ENCODE results near the gene RHCG. TPM values are rescaled to one million over a fixed set of nuclear protein-coding genes. Genes with fewer than 3 reads are reported as not detected.

RHCG gene
- total and polyA plus RNA-seq, 2 of the 4 experiments (the other 2 are of a cell fraction): not detected

DNA sequence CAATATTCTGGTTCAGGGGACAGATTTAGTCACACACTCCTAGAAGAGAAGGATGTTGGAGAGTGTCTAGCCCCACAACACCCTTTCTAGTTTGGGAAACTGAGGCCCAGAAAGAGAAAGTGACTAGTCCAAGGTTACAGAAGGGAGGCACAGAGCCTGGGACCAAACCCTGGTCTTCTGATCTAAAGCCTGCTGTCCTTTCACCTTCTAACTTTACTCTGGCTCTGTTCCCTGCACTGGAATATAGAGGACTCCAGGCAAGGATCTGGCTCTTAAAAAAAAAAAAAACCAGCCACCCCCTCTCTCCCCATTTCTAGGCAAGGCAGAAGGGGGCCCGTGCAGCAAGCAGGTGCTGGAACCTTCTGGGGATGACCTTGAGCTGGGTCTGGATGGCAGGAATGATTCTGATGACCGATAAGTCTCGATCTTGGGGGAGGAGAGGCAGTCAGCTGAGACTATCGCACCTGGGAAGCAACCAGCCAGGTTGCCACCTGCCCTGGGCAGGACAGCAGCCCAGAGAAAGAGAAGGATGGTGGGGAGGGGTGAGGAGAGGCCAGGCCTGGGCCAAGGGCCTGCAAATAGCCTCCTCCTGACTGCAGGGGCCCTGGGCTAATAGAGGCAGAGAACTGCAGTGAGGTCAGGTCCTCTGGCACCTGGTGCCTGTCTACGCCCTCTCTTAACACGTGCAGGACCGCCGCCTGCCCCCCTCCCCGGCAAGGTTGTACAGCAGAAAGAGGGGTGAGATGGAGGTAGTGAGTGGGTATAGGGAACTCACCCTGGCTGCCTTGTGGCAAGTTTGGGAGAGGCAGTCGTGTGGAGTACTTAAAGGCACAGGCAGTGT is 30.4 kb upstream of the RHCG start:
- H2AK5ac ChIP-seq (ENCODE audit: low read depth, low read length): no peak overlapping the region
- no peak overlapping the region for H3K56ac ChIP-seq (ENCODE audit: extremely low read depth, insufficient read depth, low read length)
- H4K20me1 ChIP-seq (ENCODE audit: insufficient read depth, low read length): no peaks in the 10 kb centered on the region
- H3K4ac ChIP-seq (ENCODE audit: low read depth, low read length): no peak overlapping the region
- no peak overlapping the region for H4K8ac ChIP-seq (ENCODE audit: low read depth in 2 of 2, low read length in 2 of 2)
- H3K4me2 ChIP-seq (ENCODE audit: low read depth, low read length): no peak overlapping the region
- H3K9me1 ChIP-seq (ENCODE audit: insufficient read depth, low read length): no peaks in the 10 kb centered on the region
- H2BK120ac ChIP-seq (ENCODE audit: low read depth, low read length): no peak overlapping the region
- in situ Hi-C loops (cut with MboI; ENCODE audit: low sequenced_read_pairs): no loop called here
- no peak overlapping the region for H2AFZ ChIP-seq (replicated peaks; ENCODE audit: low read length, poor library complexity)
- no peak overlapping the region for H2BK20ac ChIP-seq (ENCODE audit: low read depth, low read length)
- no peak overlapping the region for H3K18ac ChIP-seq (ENCODE audit: low read depth, low read length)
- dilution Hi-C loops (cut with HindIII; ENCODE audit: low sequenced_read_pairs, unreplicated experiment): no loop called here
- ChIA-PET POLR2A (ENCODE audit: unreplicated experiment) (no interaction called here), CTCF (no interaction called here)
- H2BK15ac ChIP-seq (ENCODE audit: low read depth, low read length): no peak overlapping the region
- ATAC-seq (ENCODE audit: low read depth): no peak
- peaks cover 25% of the 10 kb centered on the region for H3K27me3 ChIP-seq (ENCODE audit: control insufficient read depth, insufficient read depth, low read length)
- H3K79me1 ChIP-seq (ENCODE audit: low read depth in 1 of 2, low read length in 2 of 2): no peaks in the 10 kb centered on the region
- H3K36me3 ChIP-seq (ENCODE audit: control insufficient read depth, insufficient read depth, low read length): no peaks in the 10 kb centered on the region
- no peak overlapping the region for H3K9ac ChIP-seq (ENCODE audit: low read depth, low read length)
- no peak for TF ChIP-seq POLR2A (IDR thresholded peaks at IDR 0.05; ENCODE audit: low read depth, low read length)
- no peak for TF ChIP-seq CHD1 (IDR thresholded peaks at IDR 0.05; ENCODE audit: low read depth, low read length)
- TF ChIP-seq MAZ (IDR thresholded peaks at IDR 0.05; ENCODE audit: borderline replicate concordance, low read depth, low read length): no peak
- no peak for TF ChIP-seq ELK1 (IDR thresholded peaks at IDR 0.05; ENCODE audit: borderline replicate concordance, low read depth, low read length)
- no peak overlapping the region for H2AK9ac ChIP-seq (replicated peaks; ENCODE audit: low read depth, low read length, poor library complexity)
- no peak overlapping the region for H3K4me3 ChIP-seq (ENCODE audit: insufficient read depth, low read depth, low read length)
- intact Hi-C loops (cut with micrococcal nuclease): no loop called here
- WGBS, 2 experiments (ENCODE audit: extremely low coverage in 2 of 2, insufficient read length in 1 of 2): 38% methylated on average over 2 of the region's 10 CpGs; no CpG with 5 or more reads in 1 of the 2 experiments
- no TSS peak for BruUV-seq (replicated peaks)
- no peak for DNase-seq
- no peak overlapping the region for H3K27ac ChIP-seq (ENCODE audit: insufficient read depth, low read length)
- no peaks in the 10 kb centered on the region for H3K4me1 ChIP-seq (ENCODE audit: control insufficient read depth, insufficient read depth, low read length)
- no peak overlapping the region for H4K91ac ChIP-seq (ENCODE audit: insufficient read depth, low read depth, low read length)
- H4K5ac ChIP-seq (ENCODE audit: low read depth, low read length): no peak overlapping the region
- no peaks in the 10 kb centered on the region for H3K9me3 ChIP-seq (ENCODE audit: control insufficient read depth, insufficient read depth, low read length)
- no peak overlapping the region for H3K23ac ChIP-seq (ENCODE audit: low read depth, low read length)
- no peak overlapping the region for H3K14ac ChIP-seq (replicated peaks; ENCODE audit: low read depth, low read length)
- H2BK5ac ChIP-seq (ENCODE audit: low read depth, low read length, poor library complexity, severe bottlenecking): no peak overlapping the region
